Heart left ventricle (tissue), 13 donors: ENCODE results near the gene RPS6KA2.

ENCODE experiments used
- CTCF ChIP-seq, 12 donors: fragments of 200-600 bp; sonication (generic) in 4 of 12; IDR thresholded peaks; one replicate each; pipeline versions ENCODE4 v1.5.0 to v1.8.0; 2018 to 2022; ENCODE audit warnings: antibody characterized with exemption in 12 of 12, mild to moderate bottlenecking in 5 of 12
- POLR2A ChIP-seq, 2 donors: fragments of 450-650 bp; IDR thresholded peaks; one replicate each; pipeline ENCODE4 v1.6.1; 2017; ENCODE audit warnings: antibody characterized with exemption in 2 of 2, mild to moderate bottlenecking in 2 of 2, moderate library complexity in 2 of 2
- donor health status: ischemic (EF 13 %, LVEDD 7.1; RV severe dilation, severe dysfunction).
- donor health status: DM: no; HTN: yes; CAD: no.
- donor health status: DM: no; HTN: no; CAD: no.
- donor health status: ischemic (EF 25% LVEDD 6.9; RV normal size, moderate dysfunction).
- donor health status: ischemic (EF 25% LVEDD 5.7; RV mildly dilated, moderate dysfunction).
- donor health status: ischemic (EF 35%, LVEDD 5.7; RV mildly dilated, moderate dysfunction).
- donor health status: nonischemic (EF 11% LVEDD 7.7; RV severe dilation, severe dysfunction).
- donor health status: DM: yes; HTN: yes; CAD: no.
- donor health status: PGD.
- donor health status: ischemic (EF 29% LVEDD 5.4; RV normal size, mild dysfunction).
- donor health status: nonischemic (EF 23%, LVEDD 6.1; RV moderate dilation, normal function).

- no peak for TF ChIP-seq CTCF (IDR thresholded peaks at IDR 0.05)
- no peak for TF ChIP-seq POLR2A (IDR thresholded peaks at IDR 0.05)
Observed at GRCh38 chr6:166541366-166541765, 85.7 kb downstream of the RPS6KA2 start.
